ENCODE results near the gene RARB. TPM values are rescaled to one million over a fixed set of nuclear protein-coding genes. Genes with fewer than 3 reads are reported as not detected.
A peak's percentile ranks its signal among the peaks of the same experiment; 100 is the strongest.

RARB gene
- total RNA-seq, 1 donor from 2014 or later: not detected

- Mint-ChIP-seq H3K27ac (ENCODE audit: unreplicated experiment) (no peak overlapping the region), H3K4me1 (ENCODE audit: unreplicated experiment) (peaks cover 6% of the 10 kb centered on the region), H3K27me3 (ENCODE audit: unreplicated experiment) (peaks cover 5% of the 10 kb centered on the region), H3K36me3 (ENCODE audit: low read depth, unreplicated experiment) (no peaks in the 10 kb centered on the region), H3K4me3 (ENCODE audit: unreplicated experiment) (no peak overlapping the region), H3K9me3 (ENCODE audit: unreplicated experiment) (no peaks in the 10 kb centered on the region)
- no peak for DNase-seq (ENCODE audit: low spot score)
- no peak for TF ChIP-seq CTCF (IDR thresholded peaks at IDR 0.05; ENCODE audit: unreplicated experiment)
These were observed 3.4 kb upstream of the RARB start for GRCh38 chr3:25424614-25425013.

GRCh38 chr3:25426408-25426807 is 1.7 kb upstream of the RARB start:
- DNase-seq (ENCODE audit: low spot score): no peak
- H3K27me3 Mint-ChIP-seq (ENCODE audit: unreplicated experiment): peaks cover 5% of the 10 kb centered on the region
- H3K36me3 Mint-ChIP-seq (ENCODE audit: low read depth, unreplicated experiment): no peaks in the 10 kb centered on the region
- TF ChIP-seq CTCF (IDR thresholded peaks at IDR 0.05; ENCODE audit: unreplicated experiment): no peak
- no peak overlapping the region for H3K27ac Mint-ChIP-seq (ENCODE audit: unreplicated experiment)
- H3K9me3 Mint-ChIP-seq (ENCODE audit: unreplicated experiment): no peaks in the 10 kb centered on the region
- H3K4me3 Mint-ChIP-seq (ENCODE audit: unreplicated experiment): no peak overlapping the region
- H3K4me1 Mint-ChIP-seq (ENCODE audit: unreplicated experiment): peaks cover 6% of the 10 kb centered on the region

GRCh38 chr3:25427155-25427554 is 908 bp upstream of the RARB start:
- no peaks in the 10 kb centered on the region for H3K9me3 Mint-ChIP-seq (ENCODE audit: unreplicated experiment)
- no peak for DNase-seq (ENCODE audit: low spot score)
- H3K36me3 Mint-ChIP-seq (ENCODE audit: low read depth, unreplicated experiment): no peaks in the 10 kb centered on the region
- peaks cover 3% of the 10 kb centered on the region for H3K27me3 Mint-ChIP-seq (ENCODE audit: unreplicated experiment)
- no peak overlapping the region for H3K27ac Mint-ChIP-seq (ENCODE audit: unreplicated experiment)
- peak overlapping the region; percentile 93 for H3K4me3 Mint-ChIP-seq (ENCODE audit: unreplicated experiment)
- H3K4me1 Mint-ChIP-seq (ENCODE audit: unreplicated experiment): peaks cover 6% of the 10 kb centered on the region
- no peak for TF ChIP-seq CTCF (IDR thresholded peaks at IDR 0.05; ENCODE audit: unreplicated experiment)

- H3K9me3 Mint-ChIP-seq (ENCODE audit: unreplicated experiment): no peaks in the 10 kb centered on the region
- H3K4me3 Mint-ChIP-seq (ENCODE audit: unreplicated experiment): peak overlapping the region; percentile 93
- no peak for DNase-seq (ENCODE audit: low spot score)
- TF ChIP-seq CTCF (IDR thresholded peaks at IDR 0.05; ENCODE audit: unreplicated experiment): no peak
- peaks cover 6% of the 10 kb centered on the region for H3K4me1 Mint-ChIP-seq (ENCODE audit: unreplicated experiment)
- H3K27ac Mint-ChIP-seq (ENCODE audit: unreplicated experiment): no peak overlapping the region
- H3K27me3 Mint-ChIP-seq (ENCODE audit: unreplicated experiment): peaks cover 3% of the 10 kb centered on the region
- H3K36me3 Mint-ChIP-seq (ENCODE audit: low read depth, unreplicated experiment): no peaks in the 10 kb centered on the region
These were observed 511 bp upstream of the RARB start for GRCh38 chr3:25427563-25427941.

- Mint-ChIP-seq H3K4me3 (ENCODE audit: unreplicated experiment) (no peak overlapping the region), H3K27me3 (ENCODE audit: unreplicated experiment) (peaks cover 3% of the 10 kb centered on the region), H3K4me1 (ENCODE audit: unreplicated experiment) (peaks cover 9% of the 10 kb centered on the region), H3K9me3 (ENCODE audit: unreplicated experiment) (no peaks in the 10 kb centered on the region), H3K27ac (ENCODE audit: unreplicated experiment) (no peak overlapping the region), H3K36me3 (ENCODE audit: low read depth, unreplicated experiment) (no peaks in the 10 kb centered on the region)
- no peak for DNase-seq (ENCODE audit: low spot score)
- no peak for TF ChIP-seq CTCF (IDR thresholded peaks at IDR 0.05; ENCODE audit: unreplicated experiment)
These were observed 799 bp downstream of the RARB start for GRCh38 chr3:25428789-25429335.

Measured in endothelial cell (in vitro differentiated cells).